PC-9 (cell line): Measurements from ENCODE around the gene TSTD2. TPM values are rescaled to one million over a fixed set of nuclear protein-coding genes. Genes with fewer than 3 reads are reported as not detected.

Experiments used
- BruUV-seq: library from RNA; stranded (reverse); fragments of 400-500 nt; replicated peaks from 2 replicates; lab custom pipeline; 2021; lab: Mats Ljungman, UMichigan
- CTCF ChIA-PET: fragments of 300-600 bp; sonication (Branson Sonifier 250); formaldehyde crosslinking; loops from one replicate; lab custom pipeline; 2022; ENCODE audit warnings: antibody characterized with exemption; lab: Charles Lee
- POLR2A ChIA-PET: fragments of 300-600 bp; sonication (Branson Sonifier 250); formaldehyde crosslinking; loops from one replicate; lab custom pipeline; 2022; ENCODE audit warnings: antibody characterized with exemption; ENCODE audit not compliant: unreplicated experiment; lab: Charles Lee
- DNase-seq, 2 experiments: peaks; one replicate each; pipeline versions ENCODE4 v3.0.0 to v3.0.0-alpha.2; 2015 to 2022; ENCODE audit warnings: mixed read lengths in 1 of 2
- H2AFZ ChIP-seq: fragments of 200-600 bp; sonication (generic); 2 replicates; pipeline ENCODE4 v1.8.1; 2017; ENCODE audit warnings: antibody characterized with exemption
- H3F3A ChIP-seq: fragments of 200-600 bp; sonication (generic); 2 replicates; pipeline ENCODE4 v1.8.1; 2017; ENCODE audit warnings: antibody characterized with exemption, mild to moderate bottlenecking, low read depth; ENCODE audit not compliant: insufficient read depth
- H3K27ac ChIP-seq: fragments of 200-600 bp; sonication (generic); 2 replicates; pipeline ENCODE4 v1.6.1; 2016; ENCODE audit warnings: mixed run types
- H3K27me3 ChIP-seq: fragments of 200-600 bp; sonication (generic); 2 replicates; pipeline ENCODE4 v1.6.1; 2016; ENCODE audit warnings: low read depth, mixed run types; ENCODE audit not compliant: insufficient read depth
- H3K36me3 ChIP-seq: fragments of 200-600 bp; sonication (generic); 2 replicates; pipeline ENCODE4 v1.6.1; 2016; ENCODE audit warnings: low read depth, mixed run types
- H3K4me1 ChIP-seq: fragments of 200-600 bp; sonication (generic); replicated peaks from 2 replicates; pipeline ENCODE4 v1.6.1; 2016; ENCODE audit warnings: mixed run types; ENCODE audit not compliant: insufficient read depth
- H3K4me2 ChIP-seq: fragments of 200-600 bp; sonication (generic); 2 replicates; pipeline ENCODE4 v1.6.1; 2017; ENCODE audit warnings: mixed run types
- H3K4me3 ChIP-seq: fragments of 200-600 bp; sonication (generic); 2 replicates; pipeline ENCODE4 v1.6.1; 2016; ENCODE audit warnings: mixed run types
- H3K79me2 ChIP-seq: fragments of 200-600 bp; sonication (generic); 2 replicates; pipeline ENCODE4 v1.6.1; 2017; ENCODE audit warnings: low read depth, mixed run types
- H3K9me2 ChIP-seq: fragments of 200-600 bp; sonication (generic); 2 replicates; pipeline ENCODE4 v1.8.1; 2017; ENCODE audit warnings: mild to moderate bottlenecking; ENCODE audit not compliant: insufficient read depth
- H3K9me3 ChIP-seq: fragments of 200-600 bp; sonication (generic); 2 replicates; pipeline ENCODE4 v1.8.1; 2016; ENCODE audit warnings: low read depth; ENCODE audit not compliant: insufficient read depth
- H4K20me1 ChIP-seq: fragments of 200-600 bp; sonication (generic); 2 replicates; pipeline ENCODE4 v1.8.1; 2017; ENCODE audit not compliant: insufficient read depth
- EZH2 ChIP-seq: fragments of 200-600 bp; sonication (generic); IDR thresholded peaks from 2 replicates; pipeline ENCODE4 v1.8.0; 2017; ENCODE audit warnings: antibody characterized with exemption, low read depth
- intact Hi-C: fragments of 100-400 bp; cut with micrococcal nuclease; formaldehyde crosslinking; loops from one replicate; pipeline ENCODE4 v1.10.0; 2022; ENCODE audit not compliant: unreplicated experiment
- total RNA-seq: library from RNA; stranded (reverse); gene quantifications from 2 replicates; pipeline ENCODE4 v1.2.3, GENCODE V29; 2021
- TF ChIP-seq, protein P1 (sequence below): fragments of 200-600 bp; sonication (generic); conservative IDR thresholded peaks from 2 replicates; pipeline ENCODE4 v1.6.1; 2017; ENCODE audit warnings: mixed run types, antibody characterized with exemption, mild to moderate bottlenecking, moderate library complexity

The TSTD2 gene
- total RNA-seq, 1 experiment from 2014 or later: 17.0 TPM

GRCh38 chr9:97658707-97659106, 25.5 kb upstream of the TSTD2 start:
- Histone ChIP-seq H3K27me3 (no peaks in the 10 kb centered on the region), H3K9me3 (no peaks in the 10 kb centered on the region), H3K4me2 (no peak overlapping the region), H3K4me3 (no peak overlapping the region), H3K79me2 (no peaks in the 10 kb centered on the region), H3K9me2 (0 out of 2 replicates have a peak, but pooled peaks cover 5% of the 10 kb centered on the region), H3F3A (peaks cover 11% of the 10 kb centered on the region; the same call in 1 of the 2 replicates), H4K20me1 (no peaks in the 10 kb centered on the region; the same call in 1 of the 2 replicates), H3K27ac (no peak overlapping the region), H3K4me1 (no peaks in the 10 kb centered on the region), H3K36me3 (peaks cover 84% of the 10 kb centered on the region), H2AFZ (no peak overlapping the region)
- intact Hi-C loops: no loop called here
- no peak for DNase-seq
- ChIA-PET CTCF (no interaction called here), POLR2A (no interaction called here)
- BruUV-seq: no TSS peak
- TF ChIP-seq, protein P1, sequence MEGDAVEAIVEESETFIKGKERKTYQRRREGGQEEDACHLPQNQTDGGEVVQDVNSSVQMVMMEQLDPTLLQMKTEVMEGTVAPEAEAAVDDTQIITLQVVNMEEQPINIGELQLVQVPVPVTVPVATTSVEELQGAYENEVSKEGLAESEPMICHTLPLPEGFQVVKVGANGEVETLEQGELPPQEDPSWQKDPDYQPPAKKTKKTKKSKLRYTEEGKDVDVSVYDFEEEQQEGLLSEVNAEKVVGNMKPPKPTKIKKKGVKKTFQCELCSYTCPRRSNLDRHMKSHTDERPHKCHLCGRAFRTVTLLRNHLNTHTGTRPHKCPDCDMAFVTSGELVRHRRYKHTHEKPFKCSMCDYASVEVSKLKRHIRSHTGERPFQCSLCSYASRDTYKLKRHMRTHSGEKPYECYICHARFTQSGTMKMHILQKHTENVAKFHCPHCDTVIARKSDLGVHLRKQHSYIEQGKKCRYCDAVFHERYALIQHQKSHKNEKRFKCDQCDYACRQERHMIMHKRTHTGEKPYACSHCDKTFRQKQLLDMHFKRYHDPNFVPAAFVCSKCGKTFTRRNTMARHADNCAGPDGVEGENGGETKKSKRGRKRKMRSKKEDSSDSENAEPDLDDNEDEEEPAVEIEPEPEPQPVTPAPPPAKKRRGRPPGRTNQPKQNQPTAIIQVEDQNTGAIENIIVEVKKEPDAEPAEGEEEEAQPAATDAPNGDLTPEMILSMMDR: no peak
- no peak for TF ChIP-seq EZH2

DNA sequence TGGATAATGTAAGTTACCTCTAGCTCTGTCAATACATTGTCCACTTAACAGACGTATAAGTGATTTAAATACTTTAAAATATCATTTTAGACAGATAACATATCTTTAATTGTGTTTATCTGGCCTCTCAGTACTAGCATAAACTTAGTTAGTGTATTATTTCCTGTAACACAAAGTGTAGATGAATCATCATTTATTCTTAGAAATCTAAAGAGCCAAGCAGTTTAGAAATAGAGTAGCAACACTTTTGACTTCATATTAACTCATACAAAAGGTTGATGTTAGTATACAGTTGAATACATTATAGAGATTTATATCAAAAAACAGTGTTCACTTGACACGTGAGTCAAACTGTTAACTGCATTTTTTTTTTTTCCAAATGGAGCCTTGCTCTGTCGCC, 18.5 kb upstream of the TSTD2 start:
- TF ChIP-seq EZH2: no peak
- TF ChIP-seq, protein P1: no peak
- no peak overlapping the region for H3K27ac ChIP-seq
- H3K9me3 ChIP-seq: no peaks in the 10 kb centered on the region
- ChIA-PET POLR2A (no interaction called here), CTCF (no interaction called here)
- no TSS peak for BruUV-seq
- H3K27me3 ChIP-seq: no peaks in the 10 kb centered on the region
- no peak for DNase-seq
- peaks cover 68% of the 10 kb centered on the region for H3K36me3 ChIP-seq
- intact Hi-C loops: no loop called here
- H3K79me2 ChIP-seq: no peaks in the 10 kb centered on the region
- H4K20me1 ChIP-seq: no peaks in the 10 kb centered on the region
- H3K4me2 ChIP-seq: no peak overlapping the region
- no peak overlapping the region for H3K4me3 ChIP-seq
- H3K9me2 ChIP-seq: 0 out of 2 replicates have a peak, but pooled peaks cover 5% of the 10 kb centered on the region
- H3K4me1 ChIP-seq: no peaks in the 10 kb centered on the region
- no peak overlapping the region for H2AFZ ChIP-seq
- peaks cover 10% of the 10 kb centered on the region; the same call in 1 of the 2 replicates for H3F3A ChIP-seq

DNA sequence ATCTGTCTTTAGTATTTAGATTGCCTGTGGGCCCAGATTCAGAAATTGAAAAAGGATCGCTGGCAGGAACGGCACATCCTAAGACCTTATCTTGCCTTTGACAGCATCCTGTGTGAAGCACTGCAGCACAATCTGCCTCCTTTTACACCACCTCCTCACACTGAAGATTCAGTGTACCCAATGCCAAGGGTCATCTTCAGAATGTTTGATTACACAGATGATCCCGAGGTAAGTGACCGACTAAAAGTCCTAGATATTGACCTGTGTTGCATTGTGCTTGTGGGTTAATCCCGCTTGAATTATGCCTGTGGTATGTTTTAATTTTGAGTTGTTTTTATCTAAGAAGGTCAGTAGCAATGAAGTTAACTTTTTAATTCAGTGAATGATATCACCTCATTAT, 14.8 kb upstream of the TSTD2 start:
- TF ChIP-seq, protein P1: no peak
- no peak for TF ChIP-seq EZH2
- Histone ChIP-seq H4K20me1 (no peaks in the 10 kb centered on the region), H3K9me2 (no peaks in the 10 kb centered on the region), H3K4me3 (no peak overlapping the region), H3K27me3 (no peaks in the 10 kb centered on the region), H3K9me3 (no peaks in the 10 kb centered on the region), H3K27ac (no peak overlapping the region), H3K36me3 (peaks cover 60% of the 10 kb centered on the region), H2AFZ (no peak overlapping the region), H3F3A (peaks cover 13% of the 10 kb centered on the region; the same call in 1 of the 2 replicates), H3K4me2 (no peak overlapping the region), H3K79me2 (no peaks in the 10 kb centered on the region), H3K4me1 (no peaks in the 10 kb centered on the region)
- DNase-seq: no peak
- ChIA-PET CTCF (no interaction called here), POLR2A (no interaction called here)
- intact Hi-C loops: no loop called here
- BruUV-seq: no TSS peak
